ENCODE measurements around the gene TRMT5.

TRMT5 gene

GRCh38 chr14:60968099-60968498 is 12.8 kb downstream of the TRMT5 start:
- no peak overlapping the region for H4K8ac ChIP-seq (ENCODE audit: low read length)
- H3K27me3 ChIP-seq (ENCODE audit: control insufficient read depth in 1 of 2, insufficient read depth in 1 of 2, low read length in 2 of 2) = no peaks in the 10 kb centered on the region
- no peak overlapping the region for H3K27ac ChIP-seq (ENCODE audit: low read length, poor library complexity, severe bottlenecking)
- DNase-seq = no peak
- no peak overlapping the region for H2AK5ac ChIP-seq (ENCODE audit: low read length, severe bottlenecking)
- no peak overlapping the region for H3K4ac ChIP-seq (ENCODE audit: low read depth in 1 of 2, low read length in 2 of 2)
- no peak overlapping the region for H2BK15ac ChIP-seq (ENCODE audit: low read depth, poor library complexity, severe bottlenecking)
- no peak overlapping the region for H4K91ac ChIP-seq (ENCODE audit: low read length)
- H3K79me1 ChIP-seq (replicated peaks; ENCODE audit: low read length, poor library complexity, severe bottlenecking) = peaks cover 6% of the 10 kb centered on the region
- H3K18ac ChIP-seq (ENCODE audit: low read depth in 1 of 2, low read length in 2 of 2) = no peak overlapping the region
- H2BK12ac ChIP-seq (ENCODE audit: low read length in 2 of 2) = no peak overlapping the region
- no peak overlapping the region for H2BK120ac ChIP-seq (ENCODE audit: low read depth, low read length)
- H3K9me3 ChIP-seq (ENCODE audit: control insufficient read depth, low read length) = no peaks in the 10 kb centered on the region
- no peak overlapping the region for H3K23ac ChIP-seq (ENCODE audit: low read length in 2 of 2)
- no peak overlapping the region for H3K14ac ChIP-seq (ENCODE audit: low read length in 2 of 2)
- peaks cover 3 to 7% of the 10 kb centered on the region in 2 experiments for H3K36me3 ChIP-seq (ENCODE audit: control insufficient read depth in 1 of 2, insufficient read depth in 2 of 2, low read depth in 1 of 2, low read length in 2 of 2)
- no peak overlapping the region for H3K4me3 ChIP-seq (ENCODE audit: insufficient read depth in 1 of 2, low read depth in 1 of 2, low read length in 2 of 2)
- H3K4me1 ChIP-seq (ENCODE audit: control insufficient read depth, insufficient read depth, low read depth, low read length) = peaks cover 1% of the 10 kb centered on the region
- no peak overlapping the region for H2AFZ ChIP-seq (ENCODE audit: low read depth, low read length)
- H2BK5ac ChIP-seq (ENCODE audit: low read depth, low read length, poor library complexity, severe bottlenecking) = peak overlapping the region; percentile 19
- WGBS = no CpG with 5 or more reads among the region's 1 CpG
- H3K9ac ChIP-seq (ENCODE audit: low read length) = no peak overlapping the region
- peak overlapping the region; percentile 43 for H3K4me2 ChIP-seq (ENCODE audit: low read length, poor library complexity, severe bottlenecking)

GRCh38 chr14:60965402-60965801 is 15.5 kb downstream of the TRMT5 start:
- Histone ChIP-seq H3K36me3 (ENCODE audit: control insufficient read depth in 1 of 2, insufficient read depth in 2 of 2, low read depth in 1 of 2, low read length in 2 of 2) (no peaks in the 10 kb centered on the region), H3K4me1 (ENCODE audit: control insufficient read depth, insufficient read depth, low read depth, low read length) (peaks cover 1% of the 10 kb centered on the region), H3K27ac (ENCODE audit: low read length, poor library complexity, severe bottlenecking) (peak overlapping the region; percentile 59), H4K8ac (ENCODE audit: low read length) (no peak overlapping the region), H4K91ac (ENCODE audit: low read length) (no peak overlapping the region), H3K9me3 (ENCODE audit: control insufficient read depth, low read length) (no peaks in the 10 kb centered on the region), H2BK120ac (ENCODE audit: low read depth, low read length) (no peak overlapping the region), H3K27me3 (ENCODE audit: control insufficient read depth in 1 of 2, insufficient read depth in 1 of 2, low read length in 2 of 2) (no peaks in the 10 kb centered on the region), H3K79me1 (replicated peaks; ENCODE audit: low read length, poor library complexity, severe bottlenecking) (peaks cover 9% of the 10 kb centered on the region), H3K4me3 (ENCODE audit: insufficient read depth in 1 of 2, low read depth in 1 of 2, low read length in 2 of 2) (no peak overlapping the region), H3K4me2 (ENCODE audit: low read length, poor library complexity, severe bottlenecking) (no peak overlapping the region), H2AFZ (ENCODE audit: low read depth, low read length) (no peak overlapping the region), H2BK12ac (ENCODE audit: low read length in 2 of 2) (no peak overlapping the region), H3K18ac (ENCODE audit: low read depth in 1 of 2, low read length in 2 of 2) (no peak overlapping the region), H3K4ac (ENCODE audit: low read depth in 1 of 2, low read length in 2 of 2) (no peak overlapping the region), H2BK5ac (ENCODE audit: low read depth, low read length, poor library complexity, severe bottlenecking) (peak overlapping the region; percentile 19), H3K14ac (ENCODE audit: low read length in 2 of 2) (no peak overlapping the region), H3K23ac (ENCODE audit: low read length in 2 of 2) (no peak overlapping the region), H2BK15ac (ENCODE audit: low read depth, poor library complexity, severe bottlenecking) (no peak overlapping the region), H2AK5ac (ENCODE audit: low read length, severe bottlenecking) (no peak overlapping the region), H3K9ac (ENCODE audit: low read length) (no peak overlapping the region)
- DNase-seq = peak; percentile 54

- no peak overlapping the region for H3K9ac ChIP-seq (ENCODE audit: low read length)
- H3K27ac ChIP-seq (ENCODE audit: low read length, poor library complexity, severe bottlenecking) = peak overlapping the region; percentile 56
- H4K8ac ChIP-seq (ENCODE audit: low read length) = no peak overlapping the region
- no CpG with 5 or more reads among the region's 2 CpGs for WGBS
- no peak overlapping the region for H3K4me2 ChIP-seq (ENCODE audit: low read length, poor library complexity, severe bottlenecking)
- H3K23ac ChIP-seq (ENCODE audit: low read length in 2 of 2) = no peak overlapping the region
- no peak overlapping the region for H4K91ac ChIP-seq (ENCODE audit: low read length)
- peak; percentile 10 for DNase-seq
- no peak overlapping the region for H2AFZ ChIP-seq (ENCODE audit: low read depth, low read length)
- no peak overlapping the region for H3K4me3 ChIP-seq (ENCODE audit: insufficient read depth in 1 of 2, low read depth in 1 of 2, low read length in 2 of 2)
- peaks cover 1% of the 10 kb centered on the region for H3K4me1 ChIP-seq (ENCODE audit: control insufficient read depth, insufficient read depth, low read depth, low read length)
- no peaks in the 10 kb centered on the region for H3K27me3 ChIP-seq (ENCODE audit: control insufficient read depth in 1 of 2, insufficient read depth in 1 of 2, low read length in 2 of 2)
- no peak overlapping the region for H2BK15ac ChIP-seq (ENCODE audit: low read depth, poor library complexity, severe bottlenecking)
- no peak overlapping the region for H3K18ac ChIP-seq (ENCODE audit: low read depth in 1 of 2, low read length in 2 of 2)
- H3K4ac ChIP-seq (ENCODE audit: low read depth in 1 of 2, low read length in 2 of 2) = no peak overlapping the region
- H2BK120ac ChIP-seq (ENCODE audit: low read depth, low read length) = no peak overlapping the region
- H2AK5ac ChIP-seq (ENCODE audit: low read length, severe bottlenecking) = no peak overlapping the region
- peaks cover under 1% of the 10 kb centered on the region for H3K9me3 ChIP-seq (ENCODE audit: control insufficient read depth, low read length)
- no peak overlapping the region for H2BK12ac ChIP-seq (ENCODE audit: low read length in 2 of 2)
- no peak overlapping the region for H2BK5ac ChIP-seq (ENCODE audit: low read depth, low read length, poor library complexity, severe bottlenecking)
- H3K79me1 ChIP-seq (replicated peaks; ENCODE audit: low read length, poor library complexity, severe bottlenecking) = peaks cover 10% of the 10 kb centered on the region
- no peak overlapping the region for H3K14ac ChIP-seq (ENCODE audit: low read length in 2 of 2)
- H3K36me3 ChIP-seq (ENCODE audit: control insufficient read depth in 1 of 2, insufficient read depth in 2 of 2, low read depth in 1 of 2, low read length in 2 of 2) = no peaks in the 10 kb centered on the region
These were observed 16.0 kb downstream of the TRMT5 start for GRCh38 chr14:60964904-60965303.

- Histone ChIP-seq H3K18ac (ENCODE audit: low read depth in 1 of 2, low read length in 2 of 2) (no peak overlapping the region), H3K9ac (ENCODE audit: low read length) (no peak overlapping the region), H3K36me3 (ENCODE audit: control insufficient read depth in 1 of 2, insufficient read depth in 2 of 2, low read depth in 1 of 2, low read length in 2 of 2) (peaks cover 0 to 4% of the 10 kb centered on the region in 2 experiments), H3K27me3 (ENCODE audit: control insufficient read depth in 1 of 2, insufficient read depth in 1 of 2, low read length in 2 of 2) (no peaks in the 10 kb centered on the region), H4K8ac (ENCODE audit: low read length) (no peak overlapping the region), H3K23ac (ENCODE audit: low read length in 2 of 2) (no peak overlapping the region), H3K9me3 (ENCODE audit: control insufficient read depth, low read length) (peaks cover 12% of the 10 kb centered on the region), H2AFZ (ENCODE audit: low read depth, low read length) (no peak overlapping the region), H3K4me3 (ENCODE audit: insufficient read depth in 1 of 2, low read depth in 1 of 2, low read length in 2 of 2) (no peak overlapping the region), H2BK15ac (ENCODE audit: low read depth, poor library complexity, severe bottlenecking) (no peak overlapping the region), H2BK120ac (ENCODE audit: low read depth, low read length) (no peak overlapping the region), H3K4me1 (ENCODE audit: control insufficient read depth, insufficient read depth, low read depth, low read length) (peaks cover 1% of the 10 kb centered on the region), H3K4ac (ENCODE audit: low read depth in 1 of 2, low read length in 2 of 2) (no peak overlapping the region), H3K14ac (ENCODE audit: low read length in 2 of 2) (no peak overlapping the region), H4K91ac (ENCODE audit: low read length) (no peak overlapping the region), H3K79me1 (replicated peaks; ENCODE audit: low read length, poor library complexity, severe bottlenecking) (peaks cover 15% of the 10 kb centered on the region), H2BK5ac (ENCODE audit: low read depth, low read length, poor library complexity, severe bottlenecking) (no peak overlapping the region), H3K27ac (ENCODE audit: low read length, poor library complexity, severe bottlenecking) (no peak overlapping the region), H2AK5ac (ENCODE audit: low read length, severe bottlenecking) (no peak overlapping the region), H3K4me2 (ENCODE audit: low read length, poor library complexity, severe bottlenecking) (no peak overlapping the region), H2BK12ac (ENCODE audit: low read length in 2 of 2) (no peak overlapping the region)
- no peak for DNase-seq
- WGBS = 58% methylated on average over 2 of the region's 2 CpGs
These were observed 17.1 kb downstream of the TRMT5 start for GRCh38 chr14:60963761-60964160.

Data from mesenchymal stem cell (in vitro differentiated cells and primary cell).